H1 (cell line): ENCODE data around the gene LUZP1. TPM values are rescaled to one million over a fixed set of nuclear protein-coding genes. Genes with fewer than 3 reads are reported as not detected.

Experiments
- CBX8 ChIP-seq: fragments of 300-800, 300-1000 bp; sonication (generic); IDR thresholded peaks from 2 replicates; pipeline ENCODE4 v1.7.1; 2016; ENCODE audit warnings: low read depth, low read length, borderline replicate concordance
- CHD1 ChIP-seq: IDR thresholded peaks from 2 replicates; pipeline ENCODE4 v1.6.1; 2012; ENCODE audit warnings: low read depth, low read length, improper control_type of control experiment
- polyA plus RNA-seq, 7 experiments: library from polyadenylated mRNA; depleted of rRNA in 3 of 7; stranded (reverse) in 5 of 7; unstranded in 2 of 7; fragments of >200 nt in 5 of 7; fragments of 200-250 nt in 2 of 7; gene quantifications; 1 replicate in 5 of 7; 2 replicates in 1 of 7; 4 replicates in 1 of 7; pipeline versions ENCODE4 v1.2.1 to v1.2.3, GENCODE V29; 2011 to 2013; ENCODE audit warnings: missing spikeins in 2 of 7, mixed read lengths in 2 of 7
- total RNA-seq: library from RNA; stranded (reverse); fragmentation: NEBNext Ultra II Directional; extraction: Animal tissue kit (Norgen Biotek cat#: 25700); gene quantifications from 2 replicates; pipeline ENCODE4 v1.2.1, GENCODE V29; 2021
- TF ChIP-seq, protein P1 (sequence below): IDR thresholded peaks from 2 replicates; pipeline ENCODE4 v1.6.1; 2012; ENCODE audit warnings: low read length, inconsistent platforms

The LUZP1 gene
- total and polyA plus RNA-seq, 2 of the 8 experiments (the other 6 are each of a cell fraction or from before 2014, with no cell fraction given) = 14.0 to 60.5 TPM

- no peak for TF ChIP-seq CHD1
- TF ChIP-seq, protein P1, sequence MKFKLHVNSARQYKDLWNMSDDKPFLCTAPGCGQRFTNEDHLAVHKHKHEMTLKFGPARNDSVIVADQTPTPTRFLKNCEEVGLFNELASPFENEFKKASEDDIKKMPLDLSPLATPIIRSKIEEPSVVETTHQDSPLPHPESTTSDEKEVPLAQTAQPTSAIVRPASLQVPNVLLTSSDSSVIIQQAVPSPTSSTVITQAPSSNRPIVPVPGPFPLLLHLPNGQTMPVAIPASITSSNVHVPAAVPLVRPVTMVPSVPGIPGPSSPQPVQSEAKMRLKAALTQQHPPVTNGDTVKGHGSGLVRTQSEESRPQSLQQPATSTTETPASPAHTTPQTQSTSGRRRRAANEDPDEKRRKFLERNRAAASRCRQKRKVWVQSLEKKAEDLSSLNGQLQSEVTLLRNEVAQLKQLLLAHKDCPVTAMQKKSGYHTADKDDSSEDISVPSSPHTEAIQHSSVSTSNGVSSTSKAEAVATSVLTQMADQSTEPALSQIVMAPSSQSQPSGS = no peak
- TF ChIP-seq CBX8 = no peak
- TF ChIP-seq, all 59 proteins: peak for 0
Measured at GRCh38 chr1:23111600-23112535, 56.8 kb downstream of the LUZP1 start (continued).
